ENCODE results near the gene PLEKHG3. TPM values are rescaled to one million over a fixed set of nuclear protein-coding genes. Genes with fewer than 3 reads are reported as not detected.

The PLEKHG3 gene
- polyA plus RNA-seq, 3 donors, result 6.3 to 21.6 (median 13.0) TPM

- no peak overlapping the region for H3K4me2 ChIP-seq (replicated peaks; ENCODE audit: extremely low read depth, low read length, poor library complexity, severe bottlenecking)
- no peaks in the 10 kb centered on the region for H3K36me3 ChIP-seq (replicated peaks in 1 of 2; ENCODE audit: control insufficient read depth in 1 of 2, insufficient read depth in 2 of 2, low read length in 2 of 2)
- H3K4me1 ChIP-seq (ENCODE audit: control insufficient read depth in 1 of 2, insufficient read depth in 2 of 2, low read length in 2 of 2), result peaks cover 73 to 87% of the 10 kb centered on the region in 2 donors
- H3K4me1 Mint-ChIP-seq, result peaks cover 85% of the 10 kb centered on the region
- H3K9ac ChIP-seq (ENCODE audit: insufficient read depth, low read length, poor library complexity, severe bottlenecking), result no peak overlapping the region
- DNase-seq, result no peak
- H3K9me3 ChIP-seq (replicated peaks in 1 of 2; ENCODE audit: control insufficient read depth in 1 of 2, insufficient read depth in 1 of 2, low read length in 2 of 2), result no peaks in the 10 kb centered on the region
- no peaks in the 10 kb centered on the region for H3K27me3 ChIP-seq (ENCODE audit: control insufficient read depth in 2 of 2, insufficient read depth in 2 of 2, low read length in 2 of 2)
- H3K27ac Mint-ChIP-seq, result peak overlapping the region in 5 of 7 donors; percentile 19 to 87 (median 69)
- no peak overlapping the region for H3K27ac ChIP-seq (ENCODE audit: low read depth in 1 of 2, low read length in 2 of 2)
- peak overlapping the region in 1 of 2 donors; percentile 7 for H3K4me3 Mint-ChIP-seq
- no peak for TF ChIP-seq CTCF (IDR thresholded peaks at IDR 0.05)
- H3K27me3 Mint-ChIP-seq (ENCODE audit: low read depth in 3 of 3), result peaks cover 3 to 5% (median 3%) of the 10 kb centered on the region in 3 donors
- intact Hi-C loops (cut with micrococcal nuclease), result no loop called here
- H3K9me3 Mint-ChIP-seq, result peaks cover 0 to 3% (median 0%) of the 10 kb centered on the region in 7 donors
- peaks cover 7% of the 10 kb centered on the region for H4K20me1 ChIP-seq (ENCODE audit: insufficient read depth, low read length)
- peaks cover 5% of the 10 kb centered on the region for H3K79me2 ChIP-seq (ENCODE audit: insufficient read depth, low read length)
- no peak overlapping the region for H2AFZ ChIP-seq (ENCODE audit: insufficient read depth, low read depth, low read length, poor library complexity, severe bottlenecking)
- H3K36me3 Mint-ChIP-seq, result peaks cover 34 to 72% of the 10 kb centered on the region in 2 donors
- H3K4me3 ChIP-seq (replicated peaks in 1 of 3; ENCODE audit: low read depth in 2 of 3, low read length in 3 of 3), result no peak overlapping the region
- 100% methylated on average over 5 of the region's 7 CpGs for WGBS (ENCODE audit: insufficient coverage)
Observed at GRCh38 chr14:64719601-64720000, 15.4 kb downstream of the PLEKHG3 start.

GRCh38 chr14:64720131-64720576 is 15.9 kb downstream of the PLEKHG3 start:
- H3K27ac Mint-ChIP-seq, result peak overlapping the region; percentile 69 to 87 (median 82)
- Histone ChIP-seq H3K9me3 (replicated peaks in 1 of 2; ENCODE audit: control insufficient read depth in 1 of 2, insufficient read depth in 1 of 2, low read length in 2 of 2) (no peaks in the 10 kb centered on the region), H4K20me1 (ENCODE audit: insufficient read depth, low read length) (peaks cover 3% of the 10 kb centered on the region), H3K4me3 (replicated peaks in 1 of 3; ENCODE audit: low read depth in 2 of 3, low read length in 3 of 3) (no peak overlapping the region), H3K4me2 (replicated peaks; ENCODE audit: extremely low read depth, low read length, poor library complexity, severe bottlenecking) (peak overlapping the region; percentile 11), H3K27ac (ENCODE audit: low read depth in 1 of 2, low read length in 2 of 2) (peak overlapping the region in 1 of 2 donors; percentile 61), H3K79me2 (ENCODE audit: insufficient read depth, low read length) (peaks cover under 1% of the 10 kb centered on the region), H3K9ac (ENCODE audit: insufficient read depth, low read length, poor library complexity, severe bottlenecking) (no peak overlapping the region), H2AFZ (ENCODE audit: insufficient read depth, low read depth, low read length, poor library complexity, severe bottlenecking) (no peak overlapping the region), H3K36me3 (replicated peaks in 1 of 2; ENCODE audit: control insufficient read depth in 1 of 2, insufficient read depth in 2 of 2, low read length in 2 of 2) (no peaks in the 10 kb centered on the region), H3K27me3 (ENCODE audit: control insufficient read depth in 2 of 2, insufficient read depth in 2 of 2, low read length in 2 of 2) (no peaks in the 10 kb centered on the region), H3K4me1 (ENCODE audit: control insufficient read depth in 1 of 2, insufficient read depth in 2 of 2, low read length in 2 of 2) (peaks cover 71 to 82% of the 10 kb centered on the region in 2 donors)
- intact Hi-C loops (cut with micrococcal nuclease), result no loop called here
- H3K27me3 Mint-ChIP-seq (ENCODE audit: low read depth in 3 of 3), result peaks cover under 1 to 5% (median 3%) of the 10 kb centered on the region in 3 donors
- peak overlapping the region in 1 of 2 donors; percentile 7 for H3K4me3 Mint-ChIP-seq
- TF ChIP-seq CTCF (IDR thresholded peaks at IDR 0.05), result no peak
- H3K9me3 Mint-ChIP-seq, result peaks cover 0 to 3% (median 0%) of the 10 kb centered on the region in 7 donors
- peaks cover 33 to 67% of the 10 kb centered on the region in 2 donors for H3K36me3 Mint-ChIP-seq
- H3K4me1 Mint-ChIP-seq, result peaks cover 79% of the 10 kb centered on the region
- WGBS (ENCODE audit: insufficient coverage), result 91% methylated on average over 3 of the region's 7 CpGs
- peak; percentile 54 to 72 (median 61) for DNase-seq

Measured in CD14-positive monocyte (primary cell).